NCI-H146 (cell line): Measurements from ENCODE around the gene ZC3H14.
"Not testable (repeated sequence)": the region's sequence is repeated elsewhere in the genome, so short reads cannot be mapped to it uniquely, and the experiment has no call there.

Experiments
- DNase-seq: peaks from one replicate; lab custom pipeline; 2025; lab: John Stamatoyannopoulos, UW

Gene ZC3H14

GRCh38 chr14:88562831-88563686 is at the start of gene ZC3H14:
ZC3H14 (plus strand) TSS chr14:88563037; CDS start chr14:88563134, 97 bp downstream.
- peak; percentile 87 for DNase-seq

- DNase-seq, result no peak
These were observed 47.2 kb upstream of the ZC3H14 start for GRCh38 chr14:88515499-88516221.

GRCh38 chr14:88516861-88517357 is 45.9 kb upstream of the ZC3H14 start:
- no peak for DNase-seq

GRCh38 chr14:88518592-88519512 is 44.0 kb upstream of the ZC3H14 start:
- no peak for DNase-seq

GRCh38 chr14:88519907-88520306 is 42.9 kb upstream of the ZC3H14 start:
- DNase-seq, result no peak

- DNase-seq, result no peak
These were observed 41.0 kb upstream of the ZC3H14 start for GRCh38 chr14:88521818-88522217.

GRCh38 chr14:88522393-88522792 is 40.4 kb upstream of the ZC3H14 start:
- DNase-seq, result no peak

GRCh38 chr14:88529889-88530288 is 32.9 kb upstream of the ZC3H14 start:
- not testable (repeated sequence) for DNase-seq

- DNase-seq, result no peak
These were observed 29.7 kb upstream of the ZC3H14 start for GRCh38 chr14:88533064-88533602.

GRCh38 chr14:88535149-88535548 is 27.7 kb upstream of the ZC3H14 start:
- no peak for DNase-seq

GRCh38 chr14:88535813-88536212 is 27.0 kb upstream of the ZC3H14 start:
- no peak for DNase-seq

- no peak for DNase-seq
These were observed 21.5 kb upstream of the ZC3H14 start for GRCh38 chr14:88541324-88541723.

- DNase-seq, result no peak
These were observed 19.7 kb upstream of the ZC3H14 start for GRCh38 chr14:88542857-88543795.

GRCh38 chr14:88545256-88545655 is 17.6 kb upstream of the ZC3H14 start:
- no peak for DNase-seq

GRCh38 chr14:88546621-88547385 is 16.0 kb upstream of the ZC3H14 start:
- no peak for DNase-seq

GRCh38 chr14:88547386-88547780 is 15.5 kb upstream of the ZC3H14 start:
- no peak for DNase-seq

GRCh38 chr14:88550078-88550477 is 12.8 kb upstream of the ZC3H14 start:
- no peak for DNase-seq

- DNase-seq, result peak; percentile 85
These were observed 11.6 kb upstream of the ZC3H14 start for GRCh38 chr14:88551094-88551870.

- no peak for DNase-seq
These were observed 10.8 kb upstream of the ZC3H14 start for GRCh38 chr14:88551980-88552431.
